Kidney tubule cell (primary cell): ENCODE data around the gene FAXDC2.
A peak's percentile ranks its signal among the peaks of the same experiment; 100 is the strongest.
"Not testable (repeated sequence)": the region's sequence is repeated elsewhere in the genome, so short reads cannot be mapped to it uniquely, and the experiment has no call there.

Experiments used
- DNase-seq: peaks from one replicate; pipeline ENCODE4 v3.0.0-alpha.2; 2018; ENCODE audit warnings: low spot score

FAXDC2 gene

GRCh38 chr5:154830596-154830995, 19.8 kb downstream of the FAXDC2 start:
- no peak for DNase-seq

GRCh38 chr5:154830219-154830595, 20.2 kb downstream of the FAXDC2 start:
- no peak for DNase-seq

- peak; percentile 95 for DNase-seq
These were observed 20.7 kb downstream of the FAXDC2 start for GRCh38 chr5:154829589-154830218.

- no peak for DNase-seq
These were observed 21.2 kb downstream of the FAXDC2 start for GRCh38 chr5:154829181-154829588.

GRCh38 chr5:154824070-154824469, 26.3 kb downstream of the FAXDC2 start:
- no peak for DNase-seq

- DNase-seq: no peak
These were observed 26.8 kb downstream of the FAXDC2 start for GRCh38 chr5:154823605-154824004.

GRCh38 chr5:154822896-154823295, 27.5 kb downstream of the FAXDC2 start:
- DNase-seq: not testable (repeated sequence)

- no peak for DNase-seq
These were observed 30.0 kb downstream of the FAXDC2 start for GRCh38 chr5:154820383-154820782.

- DNase-seq: no peak
These were observed 30.9 kb downstream of the FAXDC2 start for GRCh38 chr5:154819546-154819945.

GRCh38 chr5:154818471-154819116, 31.8 kb downstream of the FAXDC2 start:
- DNase-seq: no peak

- no peak for DNase-seq
These were observed 32.6 kb downstream of the FAXDC2 start for GRCh38 chr5:154817815-154818214.

- DNase-seq: no peak
These were observed 33.4 kb downstream of the FAXDC2 start for GRCh38 chr5:154816891-154817492.

- DNase-seq: peak; percentile 16
These were observed 34.6 kb downstream of the FAXDC2 start for GRCh38 chr5:154815684-154816247.

- no peak for DNase-seq
These were observed 35.4 kb downstream of the FAXDC2 start for GRCh38 chr5:154815025-154815424.

- no peak for DNase-seq
These were observed 36.7 kb downstream of the FAXDC2 start for GRCh38 chr5:154813736-154814135.

- DNase-seq: no peak
These were observed 37.2 kb downstream of the FAXDC2 start for GRCh38 chr5:154813158-154813557.

GRCh38 chr5:154811653-154812465, 38.5 kb downstream of the FAXDC2 start:
- peak; percentile 67 for DNase-seq

GRCh38 chr5:154811239-154811638, 39.2 kb downstream of the FAXDC2 start:
- DNase-seq: no peak

- no peak for DNase-seq
These were observed 44.2 kb downstream of the FAXDC2 start for GRCh38 chr5:154806176-154806575.

GRCh38 chr5:154802050-154802449, 48.4 kb downstream of the FAXDC2 start:
- DNase-seq: no peak

GRCh38 chr5:154801083-154801482, 49.3 kb downstream of the FAXDC2 start:
- DNase-seq: peak; percentile 45

GRCh38 chr5:154800582-154800981, 49.8 kb downstream of the FAXDC2 start:
- no peak for DNase-seq
